Hindlimb muscle (tissue), 1 donor: Measurements from ENCODE around the gene RNF113B. TPM values are rescaled to one million over a fixed set of nuclear protein-coding genes. Genes with fewer than 3 reads are reported as not detected.

Experiments
- DNase-seq: peaks from one replicate; pipeline ENCODE4 v3.0.0-alpha.2; 2013
- polyA plus RNA-seq: library from polyadenylated mRNA; unstranded; fragments of 120-200 nt; gene quantifications from one replicate; pipeline ENCODE4 v1.2.1, GENCODE V29; 2013; ENCODE audit not compliant: insufficient read length

The RNF113B gene
- polyA plus RNA-seq, 1 donor = not detected

GRCh38 chr13:98203646-98204326, 26.7 kb upstream of the RNF113B start:
- DNase-seq = no peak

- DNase-seq = no peak
Observed at GRCh38 chr13:98201984-98202383, 24.9 kb upstream of the RNF113B start.

GRCh38 chr13:98201189-98201588, 24.1 kb upstream of the RNF113B start:
- no peak for DNase-seq

- no peak for DNase-seq
Observed at GRCh38 chr13:98200211-98200878, 23.3 kb upstream of the RNF113B start.

GRCh38 chr13:98199480-98199879, 22.4 kb upstream of the RNF113B start:
- DNase-seq = no peak

- DNase-seq = no peak
Observed at GRCh38 chr13:98198683-98199082, 21.6 kb upstream of the RNF113B start.

GRCh38 chr13:98195054-98195791, 18.2 kb upstream of the RNF113B start:
- DNase-seq = no peak

GRCh38 chr13:98192008-98192407, 14.9 kb upstream of the RNF113B start:
- no peak for DNase-seq

GRCh38 chr13:98190889-98191444, 13.9 kb upstream of the RNF113B start:
- no peak for DNase-seq

- peak; percentile 38 for DNase-seq
Observed at GRCh38 chr13:98189841-98190505, 12.9 kb upstream of the RNF113B start.

GRCh38 chr13:98188544-98189166, 11.6 kb upstream of the RNF113B start:
- DNase-seq = no peak

GRCh38 chr13:98187965-98188261, 10.8 kb upstream of the RNF113B start:
- DNase-seq = no peak

- no peak for DNase-seq
Observed at GRCh38 chr13:98187155-98187964, 10.3 kb upstream of the RNF113B start.

- no peak for DNase-seq
Observed at GRCh38 chr13:98184792-98185191, 7.7 kb upstream of the RNF113B start.

GRCh38 chr13:98182589-98182988, 5.5 kb upstream of the RNF113B start:
- DNase-seq = no peak

- no peak for DNase-seq
Observed at GRCh38 chr13:98182153-98182552, 5.1 kb upstream of the RNF113B start.

GRCh38 chr13:98181111-98181815, 4.2 kb upstream of the RNF113B start:
- no peak for DNase-seq

- DNase-seq = no peak
Observed at GRCh38 chr13:98180092-98180491, 3.0 kb upstream of the RNF113B start.

- DNase-seq = no peak
Observed at GRCh38 chr13:98175823-98176222, 1.2 kb downstream of the RNF113B start.

- DNase-seq = no peak
Observed at GRCh38 chr13:98175043-98175442, 2.0 kb downstream of the RNF113B start.

- no peak for DNase-seq
Observed at GRCh38 chr13:98174307-98174706, 2.8 kb downstream of the RNF113B start.
